HS-5 (cell line): ENCODE results near the gene FMNL1.
"Not testable (repeated sequence)": the region's sequence is repeated elsewhere in the genome, so short reads cannot be mapped to it uniquely, and the experiment has no call there.

ENCODE experiments used
- DNase-seq: peaks from one replicate; pipeline ENCODE4 v3.0.0-alpha.2; 2012; ENCODE audit warnings: low read depth

Gene FMNL1

GRCh38 chr17:45234641-45235415, 13.1 kb downstream of the FMNL1 start:
- DNase-seq = no peak

GRCh38 chr17:45235416-45236281, 14.0 kb downstream of the FMNL1 start:
- no peak for DNase-seq

GRCh38 chr17:45236282-45236606, 14.6 kb downstream of the FMNL1 start:
- DNase-seq = no peak

GRCh38 chr17:45237686-45238085, 16.0 kb downstream of the FMNL1 start:
- DNase-seq = no peak

GRCh38 chr17:45238155-45238774, 16.6 kb downstream of the FMNL1 start:
- no peak for DNase-seq

GRCh38 chr17:45240905-45241327, 19.2 kb downstream of the FMNL1 start:
- no peak for DNase-seq

GRCh38 chr17:45241328-45242028, 19.8 kb downstream of the FMNL1 start:
- no peak for DNase-seq

- DNase-seq = no peak
Observed at GRCh38 chr17:45242029-45242414, 20.3 kb downstream of the FMNL1 start.

GRCh38 chr17:45243750-45244149, 22.1 kb downstream of the FMNL1 start:
- DNase-seq = no peak

GRCh38 chr17:45244725-45245656, 23.3 kb downstream of the FMNL1 start:
- DNase-seq = no peak

GRCh38 chr17:45246338-45246737, 24.7 kb downstream of the FMNL1 start:
- DNase-seq = no peak

GRCh38 chr17:45246861-45247428, 25.3 kb downstream of the FMNL1 start:
- DNase-seq = no peak

GRCh38 chr17:45247429-45248131, 25.9 kb downstream of the FMNL1 start:
- DNase-seq = peak; percentile 59

GRCh38 chr17:45248132-45248957, 26.7 kb downstream of the FMNL1 start:
- no peak for DNase-seq

- no peak for DNase-seq
Observed at GRCh38 chr17:45251931-45252330, 30.2 kb downstream of the FMNL1 start.

- not testable (repeated sequence) for DNase-seq
Observed at GRCh38 chr17:45253237-45253636, 31.6 kb downstream of the FMNL1 start.

- no peak for DNase-seq
Observed at GRCh38 chr17:45253879-45254278, 32.2 kb downstream of the FMNL1 start.

GRCh38 chr17:45255358-45255757, 33.7 kb downstream of the FMNL1 start:
- no peak for DNase-seq
